Sciatic nerve (tissue), 2 donors: ENCODE results near the gene IQCK. TPM values are rescaled to one million over a fixed set of nuclear protein-coding genes. Genes with fewer than 3 reads are reported as not detected.

Experiments used
- ATAC-seq: fragments of 200-7000 bp; cut with Tn5 transposase; one replicate; pipeline ENCODE4 v1.9.1; 2020; ENCODE audit warnings: mild to moderate bottlenecking, moderate library complexity
- DNase-seq: peaks from one replicate; pipeline ENCODE4 v3.0.0-alpha.2; 2020; ENCODE audit warnings: low spot score
- intact Hi-C: fragments of 100-400 bp; cut with DNase I; formaldehyde crosslinking; loops from one replicate; pipeline ENCODE4 v1.14.2; 2022
- total RNA-seq: library from RNA; stranded (reverse); fragmentation: NEBNext Ultra II Directional; extraction: Animal tissue kit (Norgen Biotek cat#: 25700); gene quantifications from one replicate; pipeline ENCODE4 v1.2.1, GENCODE V29; 2021
- donor health status: DM: no; HTN: no; CAD: no.
- donor health status: DM: no; HTN: no; CAD: no.

Gene IQCK
- total RNA-seq, 1 donor from 2014 or later: 24.5 TPM

GRCh38 chr16:19748389-19749168, 30.5 kb downstream of the IQCK start:
- no peak for ATAC-seq
- intact Hi-C loops: no loop called here
- DNase-seq: no peak

- no peak for ATAC-seq
- no peak for DNase-seq
- intact Hi-C loops: loop anchor here (10.0 kb wide), 1 partner anchor 935 kb away; no protein-coding TSS in a partner anchor
Measured at GRCh38 chr16:19749571-19750080, 31.6 kb downstream of the IQCK start.

GRCh38 chr16:19751478-19752385, 33.7 kb downstream of the IQCK start:
- ATAC-seq (no peak), DNase-seq (no peak)
- intact Hi-C loops: loop anchor here (10.0 kb wide), 1 partner anchor 937 kb away; no protein-coding TSS in a partner anchor

GRCh38 chr16:19753815-19754643, 36.0 kb downstream of the IQCK start:
- DNase-seq (no peak), ATAC-seq (peak; percentile 19)
- intact Hi-C loops: loop anchor here (10.0 kb wide), 1 partner anchor 939 kb away; no protein-coding TSS in a partner anchor

DNA sequence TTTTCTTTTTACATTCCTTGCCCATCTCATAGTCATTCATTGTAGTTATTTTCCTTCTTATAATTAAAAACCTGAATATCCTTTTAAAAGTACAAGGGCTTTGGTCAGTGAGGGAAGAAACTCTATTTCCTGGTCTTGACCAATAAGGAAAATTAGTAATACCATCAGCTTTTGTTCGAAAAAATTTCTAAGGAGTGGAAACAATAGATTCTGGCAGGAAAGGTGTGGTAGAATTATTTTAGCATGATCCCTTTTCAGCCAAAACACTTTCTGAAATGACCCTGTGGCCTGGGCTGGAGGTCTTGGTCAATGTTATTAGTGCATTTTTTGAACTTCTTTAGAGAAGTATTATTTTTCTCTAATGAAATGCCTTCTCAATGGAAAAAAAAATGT, 36.6 kb downstream of the IQCK start:
- ATAC-seq (no peak), DNase-seq (no peak)
- intact Hi-C loops: loop anchor here (10.0 kb wide), 1 partner anchor 940 kb away; no protein-coding TSS in a partner anchor

GRCh38 chr16:19755268-19755667, 37.2 kb downstream of the IQCK start:
- DNase-seq (no peak), ATAC-seq (no peak)
- intact Hi-C loops: loop anchor here (10.0 kb wide), 1 partner anchor 940 kb away; no protein-coding TSS in a partner anchor

- intact Hi-C loops: loop anchor here (10.0 kb wide), 1 partner anchor 942 kb away; no protein-coding TSS in a partner anchor
- ATAC-seq (peak; percentile 70), DNase-seq (no peak)
Measured at GRCh38 chr16:19757026-19757425, 39.0 kb downstream of the IQCK start.

DNA sequence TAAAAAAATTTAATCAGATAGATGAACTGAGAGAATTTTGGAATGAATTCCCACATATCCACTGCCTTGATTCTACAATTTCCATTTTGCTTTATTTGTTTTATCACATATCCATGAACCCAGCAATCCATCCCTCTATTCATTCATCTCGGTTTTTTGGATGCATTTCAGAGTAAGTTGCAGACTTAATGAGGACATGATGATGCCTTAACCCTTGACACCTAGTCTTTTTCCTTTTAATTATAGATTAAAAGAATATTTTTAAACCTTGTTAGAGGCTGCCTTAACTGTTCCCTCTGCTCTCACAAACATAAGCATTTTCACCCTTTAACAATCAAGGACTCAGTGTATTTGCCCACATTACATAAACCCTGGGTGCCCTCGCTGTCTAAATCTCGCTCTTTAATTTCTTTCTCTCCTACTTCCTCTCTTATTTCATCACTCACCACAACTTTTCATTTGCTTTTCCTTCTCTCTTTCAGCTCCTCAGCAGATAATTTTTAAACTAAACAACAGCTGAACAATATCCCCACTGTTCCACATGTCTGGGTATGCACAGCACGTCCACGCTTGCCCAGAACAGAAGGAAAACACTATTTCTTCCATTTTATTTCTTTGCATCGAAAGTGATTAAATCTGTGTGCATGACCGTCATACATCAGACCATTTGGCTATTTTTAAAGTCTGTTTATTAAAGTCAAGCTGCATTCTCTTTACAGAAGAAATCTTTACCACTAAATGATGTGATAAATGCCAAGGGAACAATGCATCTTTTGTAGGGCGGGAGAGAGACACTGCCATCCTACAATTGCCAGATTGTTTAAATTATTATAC, 39.9 kb downstream of the IQCK start:
- DNase-seq: no peak
- intact Hi-C loops: loop anchor here (10.0 kb wide), 1 partner anchor 943 kb away; no protein-coding TSS in a partner anchor
- peak; percentile 63 for ATAC-seq

- ATAC-seq (peak; percentile 24), DNase-seq (no peak)
- intact Hi-C loops: no loop called here
Measured at GRCh38 chr16:19760356-19761060, 42.4 kb downstream of the IQCK start.

DNA sequence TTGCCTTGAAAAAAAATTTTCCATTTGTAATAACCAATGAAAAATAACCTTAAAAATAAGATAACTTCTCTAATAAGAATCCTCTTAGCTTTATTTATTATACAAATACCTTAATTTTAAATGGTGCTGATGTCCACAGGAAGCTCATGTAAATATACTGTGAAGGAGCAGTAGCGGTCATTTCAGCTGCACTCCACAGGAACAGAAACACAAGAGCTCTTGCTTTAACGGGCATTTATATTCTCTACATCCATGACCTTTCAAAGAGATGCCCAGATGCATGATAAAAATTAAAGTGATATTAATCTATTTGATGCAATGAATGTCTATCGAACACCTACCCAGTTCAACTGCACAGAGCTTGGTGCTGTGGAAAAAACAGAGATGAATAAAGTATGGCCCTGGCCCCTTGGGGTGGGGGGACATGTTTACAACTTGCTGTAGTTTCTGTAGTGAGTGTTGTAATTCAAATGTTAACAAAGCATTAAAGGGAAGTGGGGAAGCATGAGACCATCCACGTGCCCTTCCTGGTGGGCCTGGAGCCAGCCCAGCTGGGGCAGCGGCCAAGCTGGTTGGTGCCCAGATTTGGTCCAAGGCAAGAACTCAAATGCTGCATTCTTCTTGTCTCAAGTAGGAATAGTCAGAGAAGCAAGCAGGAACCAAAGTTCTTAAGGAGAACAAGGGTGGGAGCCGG, 47.9 kb downstream of the IQCK start:
- intact Hi-C loops: no loop called here
- DNase-seq: peak; percentile 81
- peak; percentile 86 for ATAC-seq

GRCh38 chr16:19766554-19766884, 48.4 kb downstream of the IQCK start:
- ATAC-seq (peak; percentile 62), DNase-seq (no peak)
- intact Hi-C loops: no loop called here

- ATAC-seq (no peak), DNase-seq (no peak)
- intact Hi-C loops: no loop called here
Measured at GRCh38 chr16:19766988-19767387, 48.9 kb downstream of the IQCK start.

- DNase-seq: no peak
- ATAC-seq: no peak
- intact Hi-C loops: no loop called here
Measured at GRCh38 chr16:19767497-19767896, 49.4 kb downstream of the IQCK start.

DNA sequence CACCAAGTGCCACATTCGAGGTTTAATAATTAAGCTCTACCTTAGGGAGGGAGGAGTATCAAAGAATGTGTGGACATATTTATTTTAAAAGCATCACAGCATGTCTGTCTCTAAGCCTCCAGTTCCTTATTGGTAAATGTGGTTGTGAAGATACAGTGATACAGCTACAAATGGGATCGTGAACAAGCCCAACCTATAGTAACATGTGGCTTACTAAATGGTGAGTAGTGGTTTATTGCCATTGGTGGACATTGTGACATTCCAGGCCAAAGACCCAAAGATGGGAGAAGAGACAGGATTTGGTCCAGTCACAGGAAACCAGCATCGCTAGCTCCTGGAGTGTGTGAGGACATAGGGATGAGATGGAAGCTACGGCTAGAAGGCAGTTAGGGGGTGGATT, 51.2 kb downstream of the IQCK start:
- DNase-seq (no peak), ATAC-seq (no peak)
- intact Hi-C loops: no loop called here

- intact Hi-C loops: no loop called here
- no peak for ATAC-seq
- DNase-seq: no peak
Measured at GRCh38 chr16:19771040-19771439, 53.0 kb downstream of the IQCK start.

- intact Hi-C loops: no loop called here
- ATAC-seq: no peak
Measured at GRCh38 chr16:19771796-19772195, 53.7 kb downstream of the IQCK start.

GRCh38 chr16:19774024-19774423, 56.0 kb downstream of the IQCK start:
- ATAC-seq: no peak
- intact Hi-C loops: no loop called here
- no peak for DNase-seq

More at GRCh38 chr16:19771796-19772195, 53.7 kb downstream of the IQCK start:
- no peak for DNase-seq
